ENCODE data around the gene ZBTB20. TPM values are rescaled to one million over a fixed set of nuclear protein-coding genes. Genes with fewer than 3 reads are reported as not detected.

The ZBTB20 gene
- total RNA-seq, 6 donors from 2014 or later = 40.0 to 150 (median 65.8) TPM

- no peak for TF ChIP-seq POLR2AphosphoS5 (IDR thresholded peaks at IDR 0.05)
- TF ChIP-seq EP300 (IDR thresholded peaks at IDR 0.05) = no peak
- TF ChIP-seq POLR2A (IDR thresholded peaks at IDR 0.05) = no peak
- TF ChIP-seq, protein P1, sequence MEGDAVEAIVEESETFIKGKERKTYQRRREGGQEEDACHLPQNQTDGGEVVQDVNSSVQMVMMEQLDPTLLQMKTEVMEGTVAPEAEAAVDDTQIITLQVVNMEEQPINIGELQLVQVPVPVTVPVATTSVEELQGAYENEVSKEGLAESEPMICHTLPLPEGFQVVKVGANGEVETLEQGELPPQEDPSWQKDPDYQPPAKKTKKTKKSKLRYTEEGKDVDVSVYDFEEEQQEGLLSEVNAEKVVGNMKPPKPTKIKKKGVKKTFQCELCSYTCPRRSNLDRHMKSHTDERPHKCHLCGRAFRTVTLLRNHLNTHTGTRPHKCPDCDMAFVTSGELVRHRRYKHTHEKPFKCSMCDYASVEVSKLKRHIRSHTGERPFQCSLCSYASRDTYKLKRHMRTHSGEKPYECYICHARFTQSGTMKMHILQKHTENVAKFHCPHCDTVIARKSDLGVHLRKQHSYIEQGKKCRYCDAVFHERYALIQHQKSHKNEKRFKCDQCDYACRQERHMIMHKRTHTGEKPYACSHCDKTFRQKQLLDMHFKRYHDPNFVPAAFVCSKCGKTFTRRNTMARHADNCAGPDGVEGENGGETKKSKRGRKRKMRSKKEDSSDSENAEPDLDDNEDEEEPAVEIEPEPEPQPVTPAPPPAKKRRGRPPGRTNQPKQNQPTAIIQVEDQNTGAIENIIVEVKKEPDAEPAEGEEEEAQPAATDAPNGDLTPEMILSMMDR (IDR thresholded peaks at IDR 0.05) = no peak
- no peak overlapping the region for H3K27ac ChIP-seq
- H3K36me3 ChIP-seq = no peaks in the 10 kb centered on the region
- no peaks in the 10 kb centered on the region for H3K9me3 ChIP-seq
- H3K4me1 ChIP-seq = peaks cover 0 to 13% (median 3%) of the 10 kb centered on the region in 4 donors
- no peaks in the 10 kb centered on the region for H3K27me3 ChIP-seq
- DNase-seq = no peak
- H3K4me3 ChIP-seq = no peak overlapping the region
- no peak for ATAC-seq (ENCODE audit: low FRiP score in 2 of 2)
- 86 to 90% methylated on average over 5 of the region's 5 CpGs for WGBS, 2 donors
These were observed 403.2 kb downstream of the ZBTB20 start for GRCh38 chr3:114743746-114744485.

- no peaks in the 10 kb centered on the region for H3K27me3 ChIP-seq
- H3K4me3 ChIP-seq = no peak overlapping the region
- no peak for TF ChIP-seq POLR2A (IDR thresholded peaks at IDR 0.05)
- H3K27ac ChIP-seq = no peak overlapping the region
- ATAC-seq (ENCODE audit: low FRiP score in 2 of 2) (no peak), DNase-seq (no peak)
- peaks cover 0 to 7% (median under 1%) of the 10 kb centered on the region in 4 donors for H3K4me1 ChIP-seq
- WGBS, 2 donors = 80 to 81% methylated on average over 1 of the region's 1 CpG
- no peaks in the 10 kb centered on the region for H3K9me3 ChIP-seq
- H3K36me3 ChIP-seq = no peaks in the 10 kb centered on the region
These were observed 406.0 kb downstream of the ZBTB20 start for GRCh38 chr3:114741066-114741465.

DNA sequence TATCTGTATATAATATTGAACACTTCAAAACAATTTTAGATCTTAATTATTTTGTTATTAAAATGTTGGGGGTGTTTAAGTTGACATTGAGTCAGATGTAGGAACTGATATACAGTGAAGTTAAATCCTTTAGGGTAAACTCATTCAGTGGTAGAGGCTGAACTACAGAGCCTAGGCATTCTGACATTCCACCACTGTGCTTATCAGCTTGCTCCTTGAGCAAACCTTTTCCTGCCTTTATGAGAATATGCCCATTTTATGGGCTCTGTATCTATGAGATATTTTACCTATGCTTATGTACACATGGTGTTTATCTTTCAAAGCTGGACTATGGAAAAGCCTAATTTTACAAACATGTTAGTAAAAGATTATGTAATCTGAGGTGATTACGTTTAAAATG lies 407.5 kb downstream of the ZBTB20 start:
- 90 to 96% methylated on average over 1 of the region's 1 CpG for WGBS, 2 donors
- H3K4me1 ChIP-seq = no peaks in the 10 kb centered on the region
- ATAC-seq (ENCODE audit: low FRiP score in 2 of 2) = no peak

DNA sequence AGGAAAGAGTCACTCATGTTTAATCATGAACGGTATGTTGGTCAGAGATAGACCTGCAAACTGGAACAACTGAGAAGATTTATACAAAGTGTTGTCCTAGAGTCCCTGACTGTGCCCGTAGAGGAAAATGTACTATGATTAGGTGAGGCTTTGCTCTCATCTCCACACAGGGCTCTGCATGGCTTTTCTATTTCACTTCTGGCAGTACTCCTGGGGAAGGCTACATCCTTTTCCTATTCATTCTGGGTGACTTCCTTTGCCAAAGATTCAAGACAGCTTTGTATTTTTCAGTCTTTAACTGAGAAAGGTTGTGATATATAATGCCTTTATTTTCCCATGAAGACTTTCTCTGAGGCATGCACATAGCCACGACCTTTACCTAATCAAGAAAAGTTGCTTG lies 414.7 kb downstream of the ZBTB20 start:
- Histone ChIP-seq H3K4me1 (peaks cover 0 to 3% (median 0%) of the 10 kb centered on the region in 4 donors), H3K4me3 (no peak overlapping the region), H3K27ac (no peak overlapping the region), H3K9me3 (no peaks in the 10 kb centered on the region), H3K27me3 (no peaks in the 10 kb centered on the region), H3K36me3 (no peaks in the 10 kb centered on the region)
- 39 to 41% methylated on average over 3 of the region's 3 CpGs for WGBS, 2 donors
- TF ChIP-seq POLR2AphosphoS5 (IDR thresholded peaks at IDR 0.05) (no peak), EP300 (IDR thresholded peaks at IDR 0.05) (no peak), POLR2A (IDR thresholded peaks at IDR 0.05) (no peak)
- TF ChIP-seq, protein P1 (IDR thresholded peaks at IDR 0.05) = no peak
- ATAC-seq (ENCODE audit: low FRiP score in 2 of 2) = no peak
- DNase-seq = no peak

More for the DNA sequence above, 407.5 kb downstream of the ZBTB20 start:
- TF ChIP-seq, protein P1 (IDR thresholded peaks at IDR 0.05) = no peak
- no peak for TF ChIP-seq POLR2A (IDR thresholded peaks at IDR 0.05)
- TF ChIP-seq POLR2AphosphoS5 (IDR thresholded peaks at IDR 0.05) = no peak
- no peak for TF ChIP-seq EP300 (IDR thresholded peaks at IDR 0.05)
- Histone ChIP-seq H3K27ac (no peak overlapping the region), H3K4me3 (no peak overlapping the region), H3K36me3 (no peaks in the 10 kb centered on the region), H3K9me3 (no peaks in the 10 kb centered on the region), H3K27me3 (no peaks in the 10 kb centered on the region)
- DNase-seq = no peak

DNA sequence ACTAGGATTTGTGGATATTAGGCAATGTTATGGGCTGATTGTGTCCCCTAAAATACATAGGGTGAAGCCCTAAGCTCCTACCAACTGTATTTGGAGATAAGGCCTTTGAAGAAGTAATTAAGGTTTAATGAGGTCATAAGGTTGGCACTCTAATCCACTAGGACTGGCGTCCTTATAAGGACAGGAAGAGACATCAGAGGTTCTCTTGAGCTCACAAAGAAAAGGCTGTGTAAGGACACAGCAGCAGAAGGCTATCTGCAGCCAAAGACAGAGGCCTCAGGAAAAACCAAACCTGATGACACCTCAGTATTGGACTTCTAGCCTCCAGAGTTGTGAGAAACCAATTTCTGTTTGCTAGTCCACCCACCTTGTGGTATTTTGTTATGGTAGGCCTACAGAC lies 416.7 kb downstream of the ZBTB20 start:
- no peak overlapping the region for H3K4me3 ChIP-seq
- no peak overlapping the region for H3K27ac ChIP-seq
- no peak for DNase-seq
- 52 to 60% methylated on average over 1 of the region's 1 CpG for WGBS, 2 donors
- no peaks in the 10 kb centered on the region for H3K9me3 ChIP-seq
- H3K36me3 ChIP-seq = no peaks in the 10 kb centered on the region
- no peak for TF ChIP-seq POLR2AphosphoS5 (IDR thresholded peaks at IDR 0.05)
- TF ChIP-seq EP300 (IDR thresholded peaks at IDR 0.05) = no peak
- TF ChIP-seq POLR2A (IDR thresholded peaks at IDR 0.05) = no peak
- TF ChIP-seq, protein P1 (IDR thresholded peaks at IDR 0.05) = no peak
- no peak for ATAC-seq (ENCODE audit: low FRiP score in 2 of 2)
- no peaks in the 10 kb centered on the region for H3K27me3 ChIP-seq
- H3K4me1 ChIP-seq = peaks cover 0 to 3% (median 0%) of the 10 kb centered on the region in 4 donors
